Measurements from ENCODE around the gene IBA57. TPM values are rescaled to one million over a fixed set of nuclear protein-coding genes. Genes with fewer than 3 reads are reported as not detected.

IBA57 gene
- polyA plus RNA-seq, 1 of the 3 experiments (the other 2 are of a cell fraction) = 1.8 TPM

DNA sequence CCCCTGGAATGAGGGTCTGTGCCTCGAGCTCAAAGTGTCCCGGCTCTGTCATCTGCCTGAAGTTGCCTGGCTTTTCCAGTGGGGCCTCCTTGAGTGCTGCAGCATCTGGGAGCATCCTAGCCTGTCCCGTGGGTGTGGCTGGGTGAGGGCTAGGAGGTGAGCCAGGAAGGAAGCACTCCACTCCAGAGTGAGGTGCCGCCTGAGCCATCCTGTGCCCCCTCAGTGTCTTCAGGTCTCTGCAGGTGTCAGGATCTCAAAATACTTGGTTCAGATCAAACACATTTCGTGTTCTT lies 11.5 kb downstream of the IBA57 start:
- Histone ChIP-seq H3K9ac (no peak overlapping the region), H3K4me2 (no peak overlapping the region), H3K9me3 (no peaks in the 10 kb centered on the region), H2AFZ (ENCODE audit: low read depth) (no peak overlapping the region), H3F3A (replicated peaks; ENCODE audit: insufficient read depth) (peaks cover 11% of the 10 kb centered on the region), H3K27me3 (ENCODE audit: insufficient read depth) (no peaks in the 10 kb centered on the region), H4K20me1 (ENCODE audit: insufficient read depth) (no peaks in the 10 kb centered on the region), H3K27ac (ENCODE audit: low read depth in 2 of 2, low read length in 1 of 2) (no peak overlapping the region), H3K4me1 (ENCODE audit: control insufficient read depth in 1 of 2, insufficient read depth in 2 of 2, low read depth in 1 of 2, low read length in 1 of 2) (peaks cover 0 to 6% of the 10 kb centered on the region in 2 experiments; a peak in 1 of 4 replicates), H3K36me3 (replicated peaks in 1 of 2; ENCODE audit: control insufficient read depth in 1 of 2, insufficient read depth in 2 of 2, low read length in 1 of 2) (peaks cover 0 to 2% of the 10 kb centered on the region in 2 experiments), H3K9me2 (no peaks in the 10 kb centered on the region), H3K79me2 (ENCODE audit: insufficient read depth) (peaks cover 3% of the 10 kb centered on the region; the same call in 1 of the 2 replicates), H3K4me3 (ENCODE audit: low read depth in 2 of 2, low read length in 1 of 2) (no peak overlapping the region)
- TF ChIP-seq, protein P1, sequence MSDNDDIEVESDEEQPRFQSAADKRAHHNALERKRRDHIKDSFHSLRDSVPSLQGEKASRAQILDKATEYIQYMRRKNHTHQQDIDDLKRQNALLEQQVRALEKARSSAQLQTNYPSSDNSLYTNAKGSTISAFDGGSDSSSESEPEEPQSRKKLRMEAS (IDR thresholded peaks at IDR 0.05; ENCODE audit: low read depth) = no peak
- 89% methylated on average over 3 of the region's 5 CpGs for WGBS (ENCODE audit: low lambda C conversion rate)
- ChIA-PET POLR2A (interaction anchor here (0.6 kb wide), 1 partner anchor 230 kb away, joined by 3 read pairs; the partner anchor contains the start of gene TRIM11), CTCF (interaction anchor here (1.4 to 9.1 kb wide), 2 partner anchors 11 to 172 kb away, joined by 3 to 54 read pairs; partner anchors contain the start of gene IBA57)
- DNase-seq = no peak

DNA sequence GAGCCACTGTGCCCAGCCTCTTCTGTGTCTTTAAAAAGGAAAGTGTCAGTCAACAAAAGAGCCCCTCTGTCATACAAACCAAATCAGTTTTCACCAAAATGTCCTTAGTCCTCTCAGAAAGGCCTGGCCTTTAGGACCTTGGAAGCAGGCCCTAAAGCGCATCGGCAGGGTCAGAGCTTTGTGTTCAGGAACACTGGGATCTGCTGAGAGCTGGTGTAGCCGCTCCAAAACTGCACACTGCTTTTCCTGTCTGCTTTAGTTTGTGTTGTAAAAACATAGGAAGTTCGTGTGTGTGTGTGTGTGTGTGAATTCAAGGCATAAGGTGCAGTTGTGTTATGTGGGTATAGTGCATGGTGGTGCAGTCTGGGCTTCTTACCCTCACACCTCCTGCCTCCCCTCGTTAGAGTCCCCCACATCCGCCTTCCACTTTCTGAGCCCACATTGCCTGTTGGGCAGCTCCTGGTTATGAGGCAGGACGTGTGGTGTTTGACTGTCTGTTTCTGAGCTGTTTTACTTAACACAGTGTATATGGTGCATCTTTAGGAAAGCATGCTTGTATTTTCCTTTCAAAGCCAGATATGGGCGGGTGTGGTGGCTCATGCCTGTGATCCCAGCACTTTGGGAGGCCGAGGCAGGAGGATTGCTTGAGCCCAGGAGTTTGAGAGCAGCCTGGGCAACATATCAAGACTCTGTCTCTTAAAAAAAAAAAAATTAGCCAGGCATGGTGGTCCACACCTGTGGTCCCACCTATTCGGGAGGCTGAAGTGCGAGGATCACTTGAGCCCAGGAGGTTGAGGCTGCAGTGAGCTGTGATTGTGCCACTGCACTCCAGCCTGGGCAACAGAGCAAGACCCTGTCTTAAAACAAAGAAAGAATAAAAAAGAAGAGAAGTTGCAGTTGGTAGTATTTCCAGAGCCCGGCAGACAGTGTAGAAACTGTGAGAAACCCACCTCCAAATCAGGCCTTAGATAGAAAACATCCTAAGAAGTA lies 12.4 kb downstream of the IBA57 start:
- ChIA-PET POLR2A (interaction anchor here (0.6 to 0.9 kb wide), 3 partner anchors 12 to 19 kb away, joined by 3 to 8 read pairs (median 4); partner anchors contain the start of gene IBA57), CTCF (interaction anchor here (1.0 to 9.1 kb wide), 2 partner anchors 12 to 47 kb away, joined by 3 to 54 read pairs; partner anchors contain the start of gene IBA57)
- no peak overlapping the region for H3K9ac ChIP-seq
- no peaks in the 10 kb centered on the region for H3K9me3 ChIP-seq
- 92% methylated on average over 9 of the region's 12 CpGs for WGBS (ENCODE audit: low lambda C conversion rate)
- peaks cover 11% of the 10 kb centered on the region for H3F3A ChIP-seq (replicated peaks; ENCODE audit: insufficient read depth)
- no peak overlapping the region for H3K4me2 ChIP-seq
- H3K9me2 ChIP-seq = no peaks in the 10 kb centered on the region
- no peaks in the 10 kb centered on the region for H3K27me3 ChIP-seq (ENCODE audit: insufficient read depth)
- H3K79me2 ChIP-seq (ENCODE audit: insufficient read depth) = no peaks in the 10 kb centered on the region; the same call in 1 of the 2 replicates
- TF ChIP-seq FOSL2 (IDR thresholded peaks at IDR 0.05; ENCODE audit: borderline replicate concordance, low read depth) (no peak), POLR2AphosphoS5 (IDR thresholded peaks at IDR 0.05; ENCODE audit: low read depth, low read length) (no peak), MEF2A (IDR thresholded peaks at IDR 0.05; ENCODE audit: borderline replicate concordance, low read depth) (no peak), RCOR1 (IDR thresholded peaks at IDR 0.05; ENCODE audit: low read length) (no peak), FOXJ3 (CRISPR knock-in tag; IDR thresholded peaks at IDR 0.05) (no peak), FOXM1 (IDR thresholded peaks at IDR 0.05; ENCODE audit: low read depth) (no peak), SIN3A (IDR thresholded peaks at IDR 0.05; ENCODE audit: borderline replicate concordance, low read depth, low read length) (no peak), MXI1 (IDR thresholded peaks at IDR 0.05; ENCODE audit: low read depth, low read length) (no peak)
- TF ChIP-seq, protein P2, sequence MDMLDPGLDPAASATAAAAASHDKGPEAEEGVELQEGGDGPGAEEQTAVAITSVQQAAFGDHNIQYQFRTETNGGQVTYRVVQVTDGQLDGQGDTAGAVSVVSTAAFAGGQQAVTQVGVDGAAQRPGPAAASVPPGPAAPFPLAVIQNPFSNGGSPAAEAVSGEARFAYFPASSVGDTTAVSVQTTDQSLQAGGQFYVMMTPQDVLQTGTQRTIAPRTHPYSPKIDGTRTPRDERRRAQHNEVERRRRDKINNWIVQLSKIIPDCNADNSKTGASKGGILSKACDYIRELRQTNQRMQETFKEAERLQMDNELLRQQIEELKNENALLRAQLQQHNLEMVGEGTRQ (IDR thresholded peaks at IDR 0.05; ENCODE audit: borderline replicate concordance, low read depth, low read length) = no peak
- TF ChIP-seq, protein P1 (IDR thresholded peaks at IDR 0.05; ENCODE audit: low read depth) = no peak
- TF ChIP-seq, protein P3, sequence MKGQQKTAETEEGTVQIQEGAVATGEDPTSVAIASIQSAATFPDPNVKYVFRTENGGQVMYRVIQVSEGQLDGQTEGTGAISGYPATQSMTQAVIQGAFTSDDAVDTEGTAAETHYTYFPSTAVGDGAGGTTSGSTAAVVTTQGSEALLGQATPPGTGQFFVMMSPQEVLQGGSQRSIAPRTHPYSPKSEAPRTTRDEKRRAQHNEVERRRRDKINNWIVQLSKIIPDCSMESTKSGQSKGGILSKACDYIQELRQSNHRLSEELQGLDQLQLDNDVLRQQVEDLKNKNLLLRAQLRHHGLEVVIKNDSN (IDR thresholded peaks at IDR 0.05; ENCODE audit: borderline replicate concordance, low read depth) = no peak
- TF ChIP-seq, protein P4, sequence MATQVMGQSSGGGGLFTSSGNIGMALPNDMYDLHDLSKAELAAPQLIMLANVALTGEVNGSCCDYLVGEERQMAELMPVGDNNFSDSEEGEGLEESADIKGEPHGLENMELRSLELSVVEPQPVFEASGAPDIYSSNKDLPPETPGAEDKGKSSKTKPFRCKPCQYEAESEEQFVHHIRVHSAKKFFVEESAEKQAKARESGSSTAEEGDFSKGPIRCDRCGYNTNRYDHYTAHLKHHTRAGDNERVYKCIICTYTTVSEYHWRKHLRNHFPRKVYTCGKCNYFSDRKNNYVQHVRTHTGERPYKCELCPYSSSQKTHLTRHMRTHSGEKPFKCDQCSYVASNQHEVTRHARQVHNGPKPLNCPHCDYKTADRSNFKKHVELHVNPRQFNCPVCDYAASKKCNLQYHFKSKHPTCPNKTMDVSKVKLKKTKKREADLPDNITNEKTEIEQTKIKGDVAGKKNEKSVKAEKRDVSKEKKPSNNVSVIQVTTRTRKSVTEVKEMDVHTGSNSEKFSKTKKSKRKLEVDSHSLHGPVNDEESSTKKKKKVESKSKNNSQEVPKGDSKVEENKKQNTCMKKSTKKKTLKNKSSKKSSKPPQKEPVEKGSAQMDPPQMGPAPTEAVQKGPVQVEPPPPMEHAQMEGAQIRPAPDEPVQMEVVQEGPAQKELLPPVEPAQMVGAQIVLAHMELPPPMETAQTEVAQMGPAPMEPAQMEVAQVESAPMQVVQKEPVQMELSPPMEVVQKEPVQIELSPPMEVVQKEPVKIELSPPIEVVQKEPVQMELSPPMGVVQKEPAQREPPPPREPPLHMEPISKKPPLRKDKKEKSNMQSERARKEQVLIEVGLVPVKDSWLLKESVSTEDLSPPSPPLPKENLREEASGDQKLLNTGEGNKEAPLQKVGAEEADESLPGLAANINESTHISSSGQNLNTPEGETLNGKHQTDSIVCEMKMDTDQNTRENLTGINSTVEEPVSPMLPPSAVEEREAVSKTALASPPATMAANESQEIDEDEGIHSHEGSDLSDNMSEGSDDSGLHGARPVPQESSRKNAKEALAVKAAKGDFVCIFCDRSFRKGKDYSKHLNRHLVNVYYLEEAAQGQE (IDR thresholded peaks at IDR 0.05; ENCODE audit: low read depth, low read length) = no peak
- H3K4me3 ChIP-seq (ENCODE audit: low read depth in 2 of 2, low read length in 1 of 2) = no peak overlapping the region
- DNase-seq = no peak
- peaks cover 0 to 6% of the 10 kb centered on the region in 2 experiments; a peak in 1 of 4 replicates for H3K4me1 ChIP-seq (ENCODE audit: control insufficient read depth in 1 of 2, insufficient read depth in 2 of 2, low read depth in 1 of 2, low read length in 1 of 2)
- H2AFZ ChIP-seq (ENCODE audit: low read depth) = no peak overlapping the region
- peaks cover 0 to 2% of the 10 kb centered on the region in 2 experiments for H3K36me3 ChIP-seq (replicated peaks in 1 of 2; ENCODE audit: control insufficient read depth in 1 of 2, insufficient read depth in 2 of 2, low read length in 1 of 2)
- H3K27ac ChIP-seq (ENCODE audit: low read depth in 2 of 2, low read length in 1 of 2) = peak overlapping the region in 1 of 2 experiments; percentile 2; a peak in 1 of 4 replicates
- H4K20me1 ChIP-seq (ENCODE audit: insufficient read depth) = no peaks in the 10 kb centered on the region
